ENCODE data around the gene GPR42.
"Not testable (repeated sequence)": the region's sequence is repeated elsewhere in the genome, so short reads cannot be mapped to it uniquely, and the experiment has no call there.

GPR42 gene

GRCh38 chr19:35347171-35347929, 23.5 kb upstream of the GPR42 start, which contains the start of gene FFAR1:
TSS of gene FFAR1 (plus strand) at chr19:35347902. CDS start at chr19:35351552, 3,650 bp downstream.
- peak; percentile 31 for DNase-seq

GRCh38 chr19:35347930-35348298, 23.0 kb upstream of the GPR42 start:
- DNase-seq, result peak; percentile 28

GRCh38 chr19:35348911-35349611, 21.8 kb upstream of the GPR42 start:
- DNase-seq, result peak; percentile 19

GRCh38 chr19:35349614-35350521, 21.0 kb upstream of the GPR42 start:
- peak; percentile 26 for DNase-seq

- DNase-seq, result no peak
These were observed 20.3 kb upstream of the GPR42 start for GRCh38 chr19:35350591-35350990.

GRCh38 chr19:35351411-35352176, 19.3 kb upstream of the GPR42 start:
- peak; percentile 26 for DNase-seq

GRCh38 chr19:35352177-35352447, 18.8 kb upstream of the GPR42 start:
- DNase-seq, result no peak

GRCh38 chr19:35352448-35353304, 18.2 kb upstream of the GPR42 start:
- DNase-seq, result peak; percentile 54

GRCh38 chr19:35353635-35354034, 17.2 kb upstream of the GPR42 start:
- no peak for DNase-seq

- DNase-seq, result no peak
These were observed 16.0 kb upstream of the GPR42 start for GRCh38 chr19:35354898-35355297.

- no peak for DNase-seq
These were observed 14.9 kb upstream of the GPR42 start for GRCh38 chr19:35355791-35356460.

GRCh38 chr19:35357867-35358573, 12.8 kb upstream of the GPR42 start, which contains the start of gene FFAR3:
TSS of gene FFAR3 (plus strand) at chr19:35358460. CDS start at chr19:35358891, 431 bp downstream.
- DNase-seq, result no peak

- not testable (repeated sequence) for DNase-seq
These were observed 12.0 kb upstream of the GPR42 start for GRCh38 chr19:35358834-35359233.

- DNase-seq, result not testable (repeated sequence)
These were observed 11.5 kb upstream of the GPR42 start for GRCh38 chr19:35359395-35359794.

- not testable (repeated sequence) for DNase-seq
These were observed 10.8 kb upstream of the GPR42 start for GRCh38 chr19:35360081-35360480.

- no peak for DNase-seq
These were observed 9.9 kb upstream of the GPR42 start for GRCh38 chr19:35360880-35361420.

- no peak for DNase-seq
These were observed 8.4 kb upstream of the GPR42 start for GRCh38 chr19:35362261-35363000.

- no peak for DNase-seq
These were observed 7.8 kb upstream of the GPR42 start for GRCh38 chr19:35363001-35363590.

All from activated CD4-positive, CD25-positive, alpha-beta regulatory T cell treated with anti-CD3 and anti-CD28 coated beads, Interleukin-2, amount 50 U/mL, for 72 hours (primary cell).